PC-3 (cell line): ENCODE measurements around the gene C3orf22. TPM values are rescaled to one million over a fixed set of nuclear protein-coding genes. Genes with fewer than 3 reads are reported as not detected.

Source experiments
- ATAC-seq: fragments of 200-7000 bp; cut with Tn5 transposase; 2 replicates; pipeline ENCODE4 v1.9.1; 2020; ENCODE audit warnings: mild to moderate bottlenecking, moderate library complexity
- BruUV-seq: library from RNA; stranded (reverse); fragments of 400-500 nt; replicated peaks from 2 replicates; lab custom pipeline; 2021; lab: Mats Ljungman, UMichigan
- CTCF ChIA-PET: fragments of 300-600 bp; sonication (Branson Sonifier 250); formaldehyde crosslinking; loops from one replicate; lab custom pipeline; 2022; ENCODE audit warnings: antibody characterized with exemption; lab: Charles Lee
- POLR2A ChIA-PET: fragments of 300-600 bp; sonication (Branson Sonifier 250); formaldehyde crosslinking; loops from one replicate; lab custom pipeline; 2022; ENCODE audit warnings: antibody characterized with exemption; ENCODE audit not compliant: unreplicated experiment; lab: Charles Lee
- DNase-seq: peaks from one replicate; pipeline ENCODE4 v3.0.0-alpha.2; 2015
- H2AFZ ChIP-seq: fragments of 300-600 bp; sonication (generic); 2 replicates; pipeline ENCODE4 v1.6.0; 2016; ENCODE audit warnings: antibody characterized with exemption, low read length
- H3F3A ChIP-seq: fragments of 300-600 bp; sonication (generic); one replicate; pipeline ENCODE4 v1.6.0; 2017; ENCODE audit warnings: antibody characterized with exemption, low read length, control low read depth, mild to moderate bottlenecking; ENCODE audit not compliant: unreplicated experiment
- H3K27ac ChIP-seq: fragments of 300-600 bp; sonication (generic); 2 replicates; pipeline ENCODE4 v1.5.1; 2016; ENCODE audit warnings: mild to moderate bottlenecking, low read length
- H3K27me3 ChIP-seq: fragments of 300-600 bp; sonication (generic); 2 replicates; pipeline ENCODE4 v1.6.1; 2016; ENCODE audit warnings: low read length, mixed read lengths
- H3K36me3 ChIP-seq: fragments of 300-600 bp; sonication (generic); 2 replicates; pipeline ENCODE4 v1.6.1; 2016; ENCODE audit warnings: low read depth, mixed run types, low read length, mixed read lengths
- H3K4me1 ChIP-seq: fragments of 300-600 bp; sonication (generic); 2 replicates; pipeline ENCODE4 v1.5.1; 2016; ENCODE audit warnings: low read length; ENCODE audit not compliant: insufficient read depth
- H3K4me2 ChIP-seq: fragments of 300-600 bp; sonication (generic); 2 replicates; pipeline ENCODE4 v1.6.0; 2016; ENCODE audit warnings: low read length
- H3K4me3 ChIP-seq: fragments of 300-600 bp; sonication (generic); 2 replicates; pipeline ENCODE4 v1.5.1; 2016; ENCODE audit warnings: mild to moderate bottlenecking, low read length, mixed read lengths
- H3K79me2 ChIP-seq: fragments of 300-600 bp; sonication (generic); 2 replicates; pipeline ENCODE4 v1.6.1; 2017; ENCODE audit warnings: low read length, mixed read lengths
- H3K9ac ChIP-seq: fragments of 300-600 bp; sonication (generic); 2 replicates; pipeline ENCODE4 v1.6.0; 2016; ENCODE audit warnings: mild to moderate bottlenecking, low read length
- H3K9me2 ChIP-seq: fragments of 300-600 bp; sonication (generic); replicated peaks from 2 replicates; pipeline ENCODE4 v1.6.1; 2016; ENCODE audit warnings: mixed run types, low read length, mixed read lengths
- H3K9me3 ChIP-seq: fragments of 300-600 bp; sonication (generic); 2 replicates; pipeline ENCODE4 v1.6.1; 2016; ENCODE audit warnings: low read length, mixed read lengths
- H4K20me1 ChIP-seq: fragments of 300-600 bp; sonication (generic); 2 replicates; pipeline ENCODE4 v1.6.1; 2016; ENCODE audit warnings: low read length, mixed read lengths
- CTCF ChIP-seq: fragments of 300-600 bp; sonication (generic); conservative IDR thresholded peaks from 2 replicates; pipeline ENCODE4 v1.5.1; 2017; ENCODE audit warnings: antibody characterized with exemption, low read depth, mild to moderate bottlenecking, low read length
- EZH2 ChIP-seq: fragments of 300-600 bp; sonication (generic); IDR thresholded peaks from one replicate; pipeline ENCODE4 v1.6.1; 2017; ENCODE audit warnings: antibody characterized with exemption, mild to moderate bottlenecking, low read length; ENCODE audit not compliant: unreplicated experiment
- EZH2phosphoT487 ChIP-seq: fragments of 300-600 bp; sonication (generic); IDR thresholded peaks from 2 replicates; pipeline ENCODE4 v1.6.1; 2018; ENCODE audit warnings: mild to moderate bottlenecking, antibody characterized with exemption, low read length, borderline replicate concordance
- intact Hi-C: fragments of 100-400 bp; cut with micrococcal nuclease; formaldehyde crosslinking; loops from 2 replicates; pipeline ENCODE4 v1.9.0; 2023
- total RNA-seq: library from RNA; depleted of rRNA; stranded (reverse); fragments of >200 nt; gene quantifications from 2 replicates; pipeline ENCODE4 v1.2.3, GENCODE V29; 2014

The C3orf22 gene
- total RNA-seq, 1 experiment from 2014 or later, result not detected

GRCh38 chr3:126521122-126521891 lies 37.4 kb downstream of the C3orf22 start:
- H3F3A ChIP-seq, result no peaks in the 10 kb centered on the region
- DNase-seq, result no peak
- no peaks in the 10 kb centered on the region for H4K20me1 ChIP-seq
- TF ChIP-seq EZH2phosphoT487, result no peak
- TF ChIP-seq EZH2, result no peak
- TF ChIP-seq CTCF, result no peak
- no TSS peak for BruUV-seq
- H3K9me3 ChIP-seq, result no peaks in the 10 kb centered on the region
- no peak overlapping the region for H3K4me2 ChIP-seq
- H2AFZ ChIP-seq, result no peak overlapping the region
- no peak overlapping the region for H3K9ac ChIP-seq
- no peaks in the 10 kb centered on the region for H3K36me3 ChIP-seq
- peaks cover 13% of the 10 kb centered on the region for H3K27me3 ChIP-seq
- H3K79me2 ChIP-seq, result no peaks in the 10 kb centered on the region
- ChIA-PET POLR2A (no interaction called here), CTCF (no interaction called here)
- H3K9me2 ChIP-seq, result no peaks in the 10 kb centered on the region
- H3K27ac ChIP-seq, result no peak overlapping the region
- H3K4me1 ChIP-seq, result no peaks in the 10 kb centered on the region
- H3K4me3 ChIP-seq, result no peak overlapping the region
- no peak for ATAC-seq
- intact Hi-C loops, result no loop called here

GRCh38 chr3:126519506-126520455 lies 39.0 kb downstream of the C3orf22 start:
- no peak for ATAC-seq
- Histone ChIP-seq H3F3A (no peaks in the 10 kb centered on the region), H3K4me1 (no peaks in the 10 kb centered on the region), H3K27ac (no peak overlapping the region), H2AFZ (no peak overlapping the region), H3K9ac (no peak overlapping the region), H3K9me2 (no peaks in the 10 kb centered on the region), H3K4me3 (no peak overlapping the region), H4K20me1 (no peaks in the 10 kb centered on the region), H3K79me2 (no peaks in the 10 kb centered on the region), H3K27me3 (peaks cover 13% of the 10 kb centered on the region), H3K4me2 (no peak overlapping the region), H3K36me3 (no peaks in the 10 kb centered on the region), H3K9me3 (no peaks in the 10 kb centered on the region)
- BruUV-seq, result no TSS peak
- intact Hi-C loops, result no loop called here
- TF ChIP-seq EZH2 (no peak), CTCF (no peak), EZH2phosphoT487 (no peak)
- CTCF ChIA-PET, result no interaction called here
- POLR2A ChIA-PET, result no interaction called here
- no peak for DNase-seq
